ENCODE data around the gene NEK7. TPM values are rescaled to one million over a fixed set of nuclear protein-coding genes. Genes with fewer than 3 reads are reported as not detected.

NEK7 gene
- total and polyA plus RNA-seq, 2 donors (not counting 1 experiment from before 2014, with no cell fraction given): 8.1 to 75.4 TPM

DNA sequence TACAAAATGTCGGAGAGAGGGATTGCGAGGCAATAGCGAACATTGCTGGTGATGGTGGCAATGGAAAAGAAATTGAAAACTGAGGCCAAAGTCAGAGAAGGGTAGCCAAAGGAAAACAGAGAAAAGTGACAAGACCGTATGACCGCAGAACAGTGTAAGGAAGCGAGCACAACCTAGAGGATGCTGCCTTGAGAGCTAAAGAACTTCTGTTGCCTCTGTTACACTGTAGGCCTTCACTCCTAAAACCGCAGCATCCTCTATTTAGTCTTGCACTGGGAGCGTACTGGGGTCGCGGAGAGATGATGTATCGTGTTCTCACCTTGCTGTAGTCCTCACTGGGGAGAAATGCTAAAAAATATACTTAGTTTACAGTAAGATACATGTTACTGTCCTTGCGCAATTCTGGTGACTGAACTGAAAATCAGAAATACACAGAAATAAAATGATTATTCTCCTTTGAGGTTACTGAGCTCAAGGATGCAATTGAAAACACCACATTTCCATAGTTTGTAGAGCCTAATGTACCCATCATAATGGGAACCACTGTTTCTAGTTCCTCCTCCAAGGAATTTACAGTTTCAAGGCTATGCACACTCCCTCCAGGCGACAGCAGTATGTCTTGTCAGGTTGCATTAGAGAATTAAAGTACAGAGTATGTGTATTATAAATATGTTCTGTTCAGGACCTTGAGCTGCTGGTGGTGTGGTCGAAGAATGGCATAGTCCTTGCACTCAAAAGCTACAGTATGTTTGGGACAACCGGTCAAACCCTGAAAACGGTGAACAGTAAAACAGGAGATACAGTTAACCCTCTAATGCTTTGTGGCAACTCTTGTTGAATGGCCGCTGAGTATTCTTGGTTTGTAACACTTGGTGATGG lies 1.3 kb downstream of the NEK7 start:
- ATAC-seq (ENCODE audit: low read depth): no peak
- Histone ChIP-seq H3K4me1 (ENCODE audit: control insufficient read depth in 2 of 2, insufficient read depth in 2 of 2, low read length in 2 of 2) (peaks cover 31 to 42% of the 10 kb centered on the region in 2 donors), H3K27me3 (replicated peaks in 1 of 4; ENCODE audit: control extremely low read depth in 1 of 4, control insufficient read depth in 3 of 4, insufficient read depth in 4 of 4, low read length in 3 of 4) (no peaks in the 10 kb centered on the region), H3K4me3 (ENCODE audit: control extremely low read depth in 1 of 5, extremely low read depth in 1 of 5, insufficient read depth in 1 of 5, low read depth in 2 of 5, low read length in 4 of 5) (peak overlapping the region; percentile 64 to 97 (median 87)), H3K9me3 (ENCODE audit: control extremely low read depth in 1 of 3, control insufficient read depth in 2 of 3, insufficient read depth in 1 of 3, low read length in 2 of 3) (no peaks in the 10 kb centered on the region), H3K27ac (ENCODE audit: low read length in 2 of 2) (peak overlapping the region; percentile 88 to 95), H3K9ac (ENCODE audit: low read length) (peak overlapping the region; percentile 96), H4K20me1 (ENCODE audit: control insufficient read depth, insufficient read depth, low read length, poor library complexity, severe bottlenecking) (no peaks in the 10 kb centered on the region), H3K79me2 (ENCODE audit: control insufficient read depth, insufficient read depth, low read length) (peaks cover 60% of the 10 kb centered on the region), H3K36me3 (replicated peaks in 1 of 2; ENCODE audit: control extremely low read depth in 1 of 2, control insufficient read depth in 1 of 2, extremely low read depth in 1 of 2, insufficient read depth in 2 of 2, low read length in 1 of 2) (peaks cover 0 to 1% of the 10 kb centered on the region in 2 experiments), H3K4me2 (replicated peaks; ENCODE audit: low read depth, low read length, poor library complexity, severe bottlenecking) (peak overlapping the region; percentile 85), H2AFZ (ENCODE audit: insufficient read depth, low read depth, low read length, poor library complexity, severe bottlenecking) (peak overlapping the region; percentile 94)
- ChIA-PET CTCF (interaction anchor here (0.8 to 1.7 kb wide), 5 partner anchors 59 to 533 kb away, joined by 3 to 5 read pairs (median 4); no protein-coding TSS in a partner anchor), POLR2A (interaction anchor here (1.1 to 1.5 kb wide), 2 partner anchors 9 to 15 kb away, joined by 4 to 5 read pairs; no protein-coding TSS in a partner anchor)
- Mint-ChIP-seq H3K27me3 (no peaks in the 10 kb centered on the region), H3K4me3 (peak overlapping the region; percentile 99), H3K4me1 (peaks cover 45% of the 10 kb centered on the region), H3K9me3 (ENCODE audit: insufficient read depth) (no peaks in the 10 kb centered on the region), H3K27ac (peak overlapping the region; percentile 97)
- WGBS (ENCODE audit: insufficient coverage): 0% methylated on average over 10 of the region's 17 CpGs
- TF ChIP-seq EZH2 (IDR thresholded peaks at IDR 0.05; ENCODE audit: borderline replicate concordance, insufficient read depth, low read depth, low read length, poor library complexity, severe bottlenecking): no peak
- TF ChIP-seq, protein P1, sequence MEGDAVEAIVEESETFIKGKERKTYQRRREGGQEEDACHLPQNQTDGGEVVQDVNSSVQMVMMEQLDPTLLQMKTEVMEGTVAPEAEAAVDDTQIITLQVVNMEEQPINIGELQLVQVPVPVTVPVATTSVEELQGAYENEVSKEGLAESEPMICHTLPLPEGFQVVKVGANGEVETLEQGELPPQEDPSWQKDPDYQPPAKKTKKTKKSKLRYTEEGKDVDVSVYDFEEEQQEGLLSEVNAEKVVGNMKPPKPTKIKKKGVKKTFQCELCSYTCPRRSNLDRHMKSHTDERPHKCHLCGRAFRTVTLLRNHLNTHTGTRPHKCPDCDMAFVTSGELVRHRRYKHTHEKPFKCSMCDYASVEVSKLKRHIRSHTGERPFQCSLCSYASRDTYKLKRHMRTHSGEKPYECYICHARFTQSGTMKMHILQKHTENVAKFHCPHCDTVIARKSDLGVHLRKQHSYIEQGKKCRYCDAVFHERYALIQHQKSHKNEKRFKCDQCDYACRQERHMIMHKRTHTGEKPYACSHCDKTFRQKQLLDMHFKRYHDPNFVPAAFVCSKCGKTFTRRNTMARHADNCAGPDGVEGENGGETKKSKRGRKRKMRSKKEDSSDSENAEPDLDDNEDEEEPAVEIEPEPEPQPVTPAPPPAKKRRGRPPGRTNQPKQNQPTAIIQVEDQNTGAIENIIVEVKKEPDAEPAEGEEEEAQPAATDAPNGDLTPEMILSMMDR (IDR thresholded peaks at IDR 0.05): no peak
- intact Hi-C loops (cut with micrococcal nuclease): loop anchor here (1.0 to 10.0 kb wide), 7 partner anchors 16 to 1011 kb away; partner anchors contain the start of genes ASPM, C1orf53 and DENND1B
- DNase-seq: no peak

All from B cell (primary cell).